ENCODE measurements around the gene ADGRA1.
"Not testable (repeated sequence)": the region's sequence is repeated elsewhere in the genome, so short reads cannot be mapped to it uniquely, and the experiment has no call there.

ADGRA1 gene

GRCh38 chr10:133109711-133110110, 22.0 kb downstream of the ADGRA1 start:
- no peak overlapping the region for H3K4me3 ChIP-seq (replicated peaks; ENCODE audit: low read depth, low read length)
- no peak for DNase-seq (ENCODE audit: low read depth)
- TF ChIP-seq CTCF (IDR thresholded peaks at IDR 0.05; ENCODE audit: low read length, missing control alignments): no peak

GRCh38 chr10:133110133-133110532, 22.4 kb downstream of the ADGRA1 start:
- H3K4me3 ChIP-seq (replicated peaks; ENCODE audit: low read depth, low read length): no peak overlapping the region
- DNase-seq (ENCODE audit: low read depth): no peak
- no peak for TF ChIP-seq CTCF (IDR thresholded peaks at IDR 0.05; ENCODE audit: low read length, missing control alignments)

- DNase-seq (ENCODE audit: low read depth): no peak
- H3K4me3 ChIP-seq (replicated peaks; ENCODE audit: low read depth, low read length): no peak overlapping the region
- TF ChIP-seq CTCF (IDR thresholded peaks at IDR 0.05; ENCODE audit: low read length, missing control alignments): no peak
These were observed 23.0 kb downstream of the ADGRA1 start for GRCh38 chr10:133110609-133111275.

GRCh38 chr10:133111640-133112039, 23.9 kb downstream of the ADGRA1 start:
- not testable (repeated sequence) for DNase-seq (ENCODE audit: low read depth); H3K4me3 ChIP-seq (replicated peaks; ENCODE audit: low read depth, low read length)

GRCh38 chr10:133113146-133113830, 25.6 kb downstream of the ADGRA1 start:
- no peak for TF ChIP-seq CTCF (IDR thresholded peaks at IDR 0.05; ENCODE audit: low read length, missing control alignments)
- DNase-seq (ENCODE audit: low read depth): no peak
- H3K4me3 ChIP-seq (replicated peaks; ENCODE audit: low read depth, low read length): no peak overlapping the region

GRCh38 chr10:133113847-133114246, 26.1 kb downstream of the ADGRA1 start:
- DNase-seq (ENCODE audit: low read depth): no peak
- TF ChIP-seq CTCF (IDR thresholded peaks at IDR 0.05; ENCODE audit: low read length, missing control alignments): no peak
- no peak overlapping the region for H3K4me3 ChIP-seq (replicated peaks; ENCODE audit: low read depth, low read length)

- TF ChIP-seq CTCF (IDR thresholded peaks at IDR 0.05; ENCODE audit: low read length, missing control alignments): no peak
These were observed 26.5 kb downstream of the ADGRA1 start for GRCh38 chr10:133114251-133114650.

More at GRCh38 chr10:133114251-133114650, 26.5 kb downstream of the ADGRA1 start:
- H3K4me3 ChIP-seq (replicated peaks; ENCODE audit: low read depth, low read length): no peak overlapping the region
- no peak for DNase-seq (ENCODE audit: low read depth)

Data from fibroblast of pulmonary artery (primary cell).